ENCODE data around the gene NRP1. TPM values are rescaled to one million over a fixed set of nuclear protein-coding genes. Genes with fewer than 3 reads are reported as not detected.

Gene NRP1
- total and polyA plus RNA-seq, 4 donors: 18.5 to 188 (median 71.7) TPM

DNA sequence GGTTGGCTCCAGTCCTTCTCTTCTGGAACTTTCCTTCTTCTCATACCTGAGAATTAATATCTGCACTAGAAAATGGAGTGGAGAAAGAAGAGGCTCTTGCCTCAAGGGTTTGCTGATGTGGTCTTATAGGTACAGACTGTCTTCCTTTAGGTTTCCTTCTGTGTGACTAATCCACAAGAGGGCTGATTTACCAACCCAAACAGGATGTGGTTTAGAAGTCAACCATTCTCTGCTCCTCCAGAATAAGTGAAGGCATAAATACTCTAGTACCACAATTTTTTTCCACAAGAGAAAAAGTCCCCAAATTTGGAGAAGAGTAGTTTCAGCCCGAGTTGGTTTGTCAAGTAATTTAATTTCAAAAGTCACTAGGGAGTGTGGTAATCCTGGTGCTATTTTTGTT is 85.8 kb downstream of the NRP1 start:
- TF ChIP-seq, protein P1, sequence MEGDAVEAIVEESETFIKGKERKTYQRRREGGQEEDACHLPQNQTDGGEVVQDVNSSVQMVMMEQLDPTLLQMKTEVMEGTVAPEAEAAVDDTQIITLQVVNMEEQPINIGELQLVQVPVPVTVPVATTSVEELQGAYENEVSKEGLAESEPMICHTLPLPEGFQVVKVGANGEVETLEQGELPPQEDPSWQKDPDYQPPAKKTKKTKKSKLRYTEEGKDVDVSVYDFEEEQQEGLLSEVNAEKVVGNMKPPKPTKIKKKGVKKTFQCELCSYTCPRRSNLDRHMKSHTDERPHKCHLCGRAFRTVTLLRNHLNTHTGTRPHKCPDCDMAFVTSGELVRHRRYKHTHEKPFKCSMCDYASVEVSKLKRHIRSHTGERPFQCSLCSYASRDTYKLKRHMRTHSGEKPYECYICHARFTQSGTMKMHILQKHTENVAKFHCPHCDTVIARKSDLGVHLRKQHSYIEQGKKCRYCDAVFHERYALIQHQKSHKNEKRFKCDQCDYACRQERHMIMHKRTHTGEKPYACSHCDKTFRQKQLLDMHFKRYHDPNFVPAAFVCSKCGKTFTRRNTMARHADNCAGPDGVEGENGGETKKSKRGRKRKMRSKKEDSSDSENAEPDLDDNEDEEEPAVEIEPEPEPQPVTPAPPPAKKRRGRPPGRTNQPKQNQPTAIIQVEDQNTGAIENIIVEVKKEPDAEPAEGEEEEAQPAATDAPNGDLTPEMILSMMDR (IDR thresholded peaks at IDR 0.05; ENCODE audit: control extremely low read depth, extremely low read depth): no peak
- Histone ChIP-seq H3K27me3 (ENCODE audit: control insufficient read depth in 3 of 3, insufficient read depth in 3 of 3, low read length in 2 of 3) (no peaks in the 10 kb centered on the region), H3K27ac (ENCODE audit: low read depth in 1 of 2, low read length in 1 of 2) (peak overlapping the region; percentile 37 to 75), H3K4me3 (no peak overlapping the region), H3K9ac (ENCODE audit: insufficient read depth in 1 of 2, low read length in 2 of 2) (no peak overlapping the region), H3K36me3 (ENCODE audit: control insufficient read depth in 4 of 4, insufficient read depth in 4 of 4, low read length in 4 of 4) (peaks cover 3 to 59% (median 41%) of the 10 kb centered on the region in 4 donors), H3K4me1 (ENCODE audit: control insufficient read depth in 5 of 5, insufficient read depth in 5 of 5, low read length in 5 of 5) (peaks cover 0 to 31% (median 5%) of the 10 kb centered on the region in 5 donors), H3K9me3 (ENCODE audit: control insufficient read depth in 4 of 4, insufficient read depth in 3 of 4, low read length in 3 of 4) (no peaks in the 10 kb centered on the region)
- WGBS, 2 donors: 18 to 32% methylated on average over 1 of the region's 1 CpG
- ATAC-seq (ENCODE audit: insufficient read depth, low FRiP score) (peak; percentile 59), DNase-seq (no peak)

GRCh38 chr10:33247221-33247922 is 87.1 kb downstream of the NRP1 start:
- H3K27me3 ChIP-seq (ENCODE audit: control insufficient read depth in 3 of 3, insufficient read depth in 3 of 3, low read length in 2 of 3): no peaks in the 10 kb centered on the region
- DNase-seq (no peak), ATAC-seq (ENCODE audit: insufficient read depth, low FRiP score) (no peak)
- H3K27ac ChIP-seq (ENCODE audit: low read depth in 1 of 2, low read length in 1 of 2): peak overlapping the region; percentile 42 to 75
- peaks cover 3 to 47% (median 31%) of the 10 kb centered on the region in 4 donors for H3K36me3 ChIP-seq (ENCODE audit: control insufficient read depth in 4 of 4, insufficient read depth in 4 of 4, low read length in 4 of 4)
- TF ChIP-seq, protein P1 (IDR thresholded peaks at IDR 0.05; ENCODE audit: control extremely low read depth, extremely low read depth): no peak
- WGBS, 2 donors: 51 to 69% methylated on average over 11 of the region's 11 CpGs
- H3K9me3 ChIP-seq (ENCODE audit: control insufficient read depth in 4 of 4, insufficient read depth in 3 of 4, low read length in 3 of 4): no peaks in the 10 kb centered on the region
- H3K4me1 ChIP-seq (ENCODE audit: control insufficient read depth in 5 of 5, insufficient read depth in 5 of 5, low read length in 5 of 5): peaks cover 0 to 27% (median 5%) of the 10 kb centered on the region in 5 donors
- no peak overlapping the region for H3K4me3 ChIP-seq
- H3K9ac ChIP-seq (ENCODE audit: insufficient read depth in 1 of 2, low read length in 2 of 2): no peak overlapping the region

DNA sequence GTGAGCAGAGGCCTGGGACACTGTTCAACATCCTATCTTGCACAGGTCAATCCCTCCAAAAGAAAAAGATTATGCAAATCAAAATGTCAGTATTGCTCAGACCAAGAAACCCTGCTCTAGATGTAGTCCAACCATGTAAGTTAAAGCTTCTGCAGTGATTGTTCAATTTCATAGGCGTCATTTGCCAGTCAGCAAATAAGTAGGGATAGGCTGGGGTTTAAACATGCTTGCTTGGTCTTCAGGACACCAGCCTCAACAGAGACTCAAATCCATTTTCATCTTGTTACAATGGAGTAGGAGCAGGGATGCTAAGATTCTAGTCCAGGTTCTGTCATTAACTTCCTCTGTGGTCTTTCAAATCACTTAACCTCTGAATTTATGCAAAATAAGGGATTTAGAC is 89.1 kb downstream of the NRP1 start:
- TF ChIP-seq, protein P1 (IDR thresholded peaks at IDR 0.05; ENCODE audit: control extremely low read depth, extremely low read depth): no peak
- Histone ChIP-seq H3K27me3 (ENCODE audit: control insufficient read depth in 3 of 3, insufficient read depth in 3 of 3, low read length in 2 of 3) (no peaks in the 10 kb centered on the region), H3K27ac (ENCODE audit: low read depth in 1 of 2, low read length in 1 of 2) (no peak overlapping the region), H3K4me1 (ENCODE audit: control insufficient read depth in 5 of 5, insufficient read depth in 5 of 5, low read length in 5 of 5) (peaks cover 0 to 26% (median 2%) of the 10 kb centered on the region in 5 donors), H3K9ac (ENCODE audit: insufficient read depth in 1 of 2, low read length in 2 of 2) (no peak overlapping the region), H3K9me3 (ENCODE audit: control insufficient read depth in 4 of 4, insufficient read depth in 3 of 4, low read length in 3 of 4) (no peaks in the 10 kb centered on the region), H3K4me3 (no peak overlapping the region), H3K36me3 (ENCODE audit: control insufficient read depth in 4 of 4, insufficient read depth in 4 of 4, low read length in 4 of 4) (peaks cover 0 to 40% (median 25%) of the 10 kb centered on the region in 4 donors)
- DNase-seq (no peak), ATAC-seq (ENCODE audit: insufficient read depth, low FRiP score) (no peak)
- 87 to 100% methylated on average over 1 of the region's 1 CpG for WGBS, 2 donors

Measured in lung (tissue), 12 donors.